Fibroblast of skin of scalp (primary cell): Measurements from ENCODE around the gene CLINT1.
A peak's percentile ranks its signal among the peaks of the same experiment; 100 is the strongest.

Experiments used
- DNase-seq: peaks from one replicate; pipeline ENCODE4 v3.0.0-alpha.2; 2013

CLINT1 gene

DNA sequence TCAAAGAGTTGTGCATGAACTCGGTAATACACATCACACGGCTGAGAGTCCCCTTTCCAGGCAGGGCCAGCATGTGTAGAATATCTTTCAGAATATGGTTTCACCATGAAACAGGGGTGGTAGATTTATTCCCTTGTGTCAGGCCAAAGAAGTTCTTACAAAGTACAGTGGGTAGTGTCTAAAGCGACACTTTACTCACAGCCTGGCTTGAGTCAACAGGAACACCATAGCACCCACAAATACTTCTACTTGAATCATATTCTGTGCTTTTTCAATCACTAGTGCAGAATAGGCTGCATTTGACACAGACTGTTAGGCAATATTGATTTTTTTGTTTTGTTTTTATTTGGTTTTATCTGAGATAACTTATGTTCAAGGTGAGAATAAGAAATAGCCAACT is 102.8 kb downstream of the CLINT1 start:
- DNase-seq: no peak

DNA sequence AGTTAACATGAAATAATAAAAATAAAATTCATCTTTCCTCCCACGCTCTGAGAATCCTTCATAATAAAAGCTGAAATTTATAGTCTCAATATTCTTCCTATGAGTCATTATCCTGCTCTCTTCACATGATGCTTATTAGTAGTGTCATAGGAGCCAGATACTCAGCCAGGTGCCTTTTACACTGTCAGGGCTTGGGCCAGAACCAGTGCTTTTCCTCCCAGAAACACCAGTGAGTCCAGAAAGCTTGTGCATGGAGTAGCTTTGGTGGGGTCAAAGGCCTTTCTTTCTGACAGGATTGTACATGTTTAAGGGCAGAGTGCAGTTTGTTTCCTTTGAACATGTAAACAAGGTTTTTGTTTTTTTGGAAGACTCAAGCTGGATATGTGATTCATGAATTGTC is 108.6 kb downstream of the CLINT1 start:
- DNase-seq: peak; percentile 54

DNA sequence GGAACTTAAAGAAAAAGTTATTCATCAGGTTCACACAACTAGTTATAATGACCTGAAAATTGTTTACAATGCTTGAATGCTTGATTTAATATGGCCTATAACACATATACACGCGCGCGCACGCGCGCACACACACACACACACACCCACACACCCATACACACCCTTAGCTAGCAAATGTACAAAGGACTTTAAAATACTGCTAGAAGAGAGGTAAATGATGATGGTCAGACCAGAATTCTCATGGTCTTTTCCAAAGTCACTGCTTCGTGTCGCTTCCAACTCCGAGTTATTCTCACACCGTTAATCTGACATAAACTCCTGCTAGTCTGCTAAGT is 109.5 kb downstream of the CLINT1 start:
- no peak for DNase-seq

DNA sequence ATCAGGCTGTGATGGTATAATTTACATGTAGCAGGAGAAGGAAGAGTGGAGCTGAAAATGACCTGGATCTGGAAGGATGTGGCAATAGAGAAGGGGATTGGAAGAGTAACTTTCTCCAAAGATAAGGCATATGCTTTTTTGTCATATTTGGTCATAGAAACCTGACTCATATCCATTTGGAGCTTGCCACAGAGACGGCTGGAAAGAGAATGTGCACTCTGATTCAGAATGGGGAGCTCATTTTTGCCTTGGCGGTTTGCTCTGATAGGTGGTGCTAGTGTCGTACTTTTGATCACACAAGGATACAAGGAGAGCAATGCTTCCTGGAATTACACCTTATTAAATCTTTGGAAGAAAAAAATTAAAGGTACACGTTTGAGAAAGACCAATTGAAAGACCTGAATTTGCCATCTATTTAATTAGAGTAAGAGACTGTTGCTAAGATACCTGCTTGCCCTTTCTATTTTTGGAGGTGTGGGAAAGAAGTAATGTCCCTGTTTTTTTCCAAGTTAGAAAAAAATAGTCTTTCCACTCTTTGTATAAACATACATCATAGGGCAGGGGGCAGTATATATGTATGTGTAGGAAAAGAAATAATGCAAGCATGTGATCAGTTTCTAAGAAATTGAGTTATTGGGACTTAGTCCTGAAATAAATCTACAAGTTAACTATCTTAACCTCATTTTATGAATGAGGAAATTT is 110.0 kb downstream of the CLINT1 start:
- peak; percentile 83 for DNase-seq

DNA sequence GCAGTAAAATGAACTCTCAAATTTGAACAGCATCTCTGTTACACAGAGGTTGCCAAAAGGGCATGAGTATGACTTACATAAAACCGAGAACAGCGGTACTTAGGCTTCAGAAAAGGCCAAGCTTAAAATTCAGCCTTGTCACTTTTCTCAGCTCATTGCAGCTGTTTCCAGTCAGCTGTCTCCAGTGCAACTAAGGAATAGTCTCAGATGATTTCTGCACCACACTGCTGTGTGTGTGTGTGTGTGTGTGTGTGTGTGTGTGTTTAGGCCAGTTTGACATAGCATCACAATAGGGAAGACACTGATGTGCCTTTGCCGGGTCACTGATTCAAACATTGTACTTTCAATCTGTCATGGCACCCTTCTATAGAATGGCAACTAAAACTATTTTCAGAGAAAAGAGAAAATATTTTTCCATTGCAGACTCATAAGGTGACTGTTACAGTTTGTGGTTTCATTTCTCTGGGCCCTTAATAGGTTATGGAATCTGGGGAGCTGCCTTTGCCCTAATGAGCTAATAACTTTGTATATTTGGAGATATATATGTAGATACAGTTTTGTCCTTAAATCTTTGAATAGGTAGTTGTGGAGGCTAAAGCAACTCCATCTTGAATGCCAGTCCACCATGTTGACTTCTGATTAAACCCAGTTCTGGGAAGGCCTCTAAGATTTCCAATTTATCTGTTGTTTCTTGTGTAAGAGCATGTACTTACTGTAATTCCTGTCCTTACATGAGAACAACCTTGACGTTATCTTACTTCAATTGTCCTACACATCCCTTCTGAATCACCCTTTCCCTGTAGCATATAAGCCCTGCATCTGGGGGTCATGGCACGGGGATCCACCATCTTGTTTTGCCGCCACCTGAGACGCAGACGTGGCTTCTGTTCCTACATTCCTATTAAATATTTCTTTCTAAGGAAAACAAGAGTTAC is 110.9 kb downstream of the CLINT1 start:
- DNase-seq: peak; percentile 43

DNA sequence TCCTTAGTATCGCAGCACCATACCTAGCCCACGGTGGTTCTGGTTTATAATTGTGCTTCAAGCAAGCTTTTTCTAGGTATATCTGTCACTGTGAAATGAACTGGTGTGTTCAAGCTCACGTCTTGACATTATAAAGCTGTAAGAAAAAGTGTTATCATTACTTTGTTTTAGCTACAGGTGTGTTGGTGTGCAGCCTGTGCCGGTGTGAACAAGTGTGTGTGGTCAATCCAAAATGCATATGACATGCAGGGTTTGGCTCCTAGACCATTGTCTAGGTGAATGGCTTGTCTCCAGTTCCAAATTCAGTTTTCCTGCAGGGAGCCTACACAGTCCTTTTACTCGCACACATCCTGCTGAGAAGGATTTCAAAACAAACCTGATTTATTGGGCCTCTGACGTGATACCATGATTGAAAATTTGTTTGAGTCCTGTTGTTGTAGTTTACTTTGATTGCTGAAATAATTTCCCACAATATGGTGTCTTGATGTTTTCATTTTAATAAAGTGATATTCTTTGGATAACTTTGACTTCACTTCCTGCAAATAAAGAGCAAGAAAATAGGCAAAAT is 111.7 kb downstream of the CLINT1 start:
- no peak for DNase-seq

DNA sequence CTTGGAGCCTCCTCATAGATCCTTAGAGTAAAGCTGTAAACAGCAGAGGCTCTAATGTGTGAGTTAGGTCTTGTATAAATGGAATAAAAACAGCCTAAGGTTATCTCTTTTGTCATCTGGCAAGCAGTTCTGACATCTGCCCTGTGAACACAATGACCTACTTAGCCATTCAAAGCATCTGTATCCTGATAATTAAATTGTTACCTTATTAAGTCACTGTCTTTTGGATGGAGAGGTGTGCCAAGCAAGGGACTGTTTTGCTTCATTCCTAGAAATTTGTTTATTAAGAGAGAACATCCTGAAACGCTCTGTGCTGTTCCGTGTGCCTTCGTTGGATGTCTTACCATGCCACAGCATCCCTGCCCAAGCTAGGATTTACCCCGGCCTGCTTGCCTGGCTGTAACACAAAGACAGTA is 113.9 kb downstream of the CLINT1 start:
- no peak for DNase-seq

DNA sequence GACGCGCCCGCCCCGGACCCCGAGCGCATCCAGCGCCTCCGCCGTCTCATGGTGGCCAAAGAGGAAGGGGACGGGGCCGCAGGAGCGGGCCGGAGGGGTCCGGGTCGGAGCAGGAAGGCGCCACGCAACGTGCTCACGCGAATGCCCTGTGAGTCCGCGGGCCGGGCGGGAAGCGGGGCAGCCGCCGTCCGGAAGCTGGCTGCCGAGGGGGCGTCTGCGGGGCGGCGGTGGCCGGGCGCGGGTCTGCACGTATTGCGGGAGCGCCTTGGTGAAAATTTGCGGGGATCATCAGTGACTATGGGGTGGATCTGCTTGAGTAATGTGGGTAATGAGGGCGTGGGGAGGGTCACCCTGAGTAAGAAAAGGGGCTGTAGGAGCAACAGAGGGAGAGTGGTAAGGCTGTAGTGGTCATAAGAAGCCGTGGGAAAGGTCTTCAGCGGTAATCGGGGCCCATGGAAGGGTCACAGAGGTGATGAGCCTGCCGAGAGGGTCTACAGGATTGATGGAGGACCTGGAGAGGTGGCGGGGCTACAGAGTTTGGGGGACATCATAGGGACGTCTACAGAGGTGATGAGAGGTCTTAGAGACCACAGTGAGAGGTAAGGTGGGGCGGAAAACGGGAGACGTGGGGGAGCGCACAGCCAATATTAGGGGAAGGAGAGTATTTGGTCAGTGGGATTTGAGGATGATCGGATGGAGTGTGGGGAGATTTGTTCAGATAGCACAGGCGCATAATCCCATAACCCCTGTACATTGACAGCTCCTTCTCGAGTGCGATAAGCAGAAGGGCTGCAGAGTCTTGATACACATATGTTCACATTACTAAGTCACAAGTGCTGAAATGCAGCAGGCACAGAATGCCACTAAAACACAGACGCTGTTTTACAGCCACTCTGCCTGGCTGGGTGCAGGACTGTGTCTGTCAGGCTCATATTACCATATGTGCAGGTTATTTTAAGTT is 114.6 kb downstream of the CLINT1 start:
- no peak for DNase-seq

DNA sequence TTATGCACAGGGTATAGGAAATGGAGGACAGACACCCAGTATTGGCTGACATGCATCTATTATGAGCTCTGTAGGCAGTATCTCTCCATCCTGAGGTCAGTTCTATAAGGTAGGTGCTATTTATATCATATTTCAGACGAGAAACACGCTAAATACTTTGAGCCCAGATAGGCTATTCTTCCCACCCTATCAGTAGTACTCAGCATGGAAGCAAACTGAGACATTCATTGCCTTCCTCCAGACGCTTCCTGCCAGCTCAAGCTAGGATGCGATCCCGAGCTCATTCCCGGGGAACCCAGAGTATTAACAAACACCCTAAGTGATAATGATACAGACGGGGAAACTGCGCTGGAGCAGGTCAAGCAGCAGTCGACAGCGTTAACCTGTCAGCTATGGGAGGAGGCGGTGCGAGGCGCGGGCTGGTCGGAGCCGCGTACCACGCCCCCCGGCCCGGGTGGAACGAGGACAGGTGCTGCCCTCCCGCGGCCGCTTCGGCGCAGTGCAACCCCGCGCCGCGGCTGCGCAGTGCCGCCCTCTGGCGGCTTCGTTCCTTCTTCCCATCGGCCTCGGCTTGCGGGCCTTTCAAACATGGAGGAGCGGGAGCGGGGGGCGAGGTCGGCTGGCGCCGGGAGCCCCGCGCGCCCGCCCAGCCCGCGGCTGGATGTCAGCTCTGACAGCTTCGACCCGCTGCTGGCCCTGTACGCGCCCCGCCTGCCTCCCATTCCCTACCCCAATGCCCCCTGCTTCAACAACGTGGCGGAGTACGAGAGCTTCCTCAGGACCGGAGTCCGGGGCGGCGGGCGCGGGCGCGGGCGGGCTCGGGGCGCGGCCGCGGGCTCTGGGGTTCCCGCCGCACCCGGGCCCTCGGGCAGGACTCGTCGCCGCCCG is 115.5 kb downstream of the CLINT1 start, which contains the start of gene LSM11:
LSM11 (plus strand) TSS at position 550 of the 888 bp plus-strand sequence; CDS start at position 589, 39 bp downstream.
- DNase-seq: peak; percentile 80

DNA sequence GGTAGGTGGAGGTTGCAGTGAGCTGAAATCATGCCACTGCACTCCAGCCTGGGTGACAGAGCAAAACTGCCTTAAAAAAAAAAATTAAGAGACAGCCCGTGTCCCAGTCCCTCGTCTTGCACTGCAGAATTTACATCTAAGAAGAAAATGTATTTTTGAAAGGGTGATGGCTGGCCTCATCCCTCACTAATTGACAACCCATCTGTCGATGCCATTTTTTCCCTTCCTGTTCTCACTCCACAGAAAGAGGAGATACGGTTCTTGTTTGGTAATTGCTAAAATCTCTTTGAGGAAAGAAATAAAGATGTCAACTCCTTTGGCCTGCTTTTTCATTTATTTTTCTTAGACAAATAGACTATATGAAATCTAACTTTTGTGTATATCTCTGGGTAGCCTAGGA is 117.8 kb downstream of the CLINT1 start:
- DNase-seq: no peak

DNA sequence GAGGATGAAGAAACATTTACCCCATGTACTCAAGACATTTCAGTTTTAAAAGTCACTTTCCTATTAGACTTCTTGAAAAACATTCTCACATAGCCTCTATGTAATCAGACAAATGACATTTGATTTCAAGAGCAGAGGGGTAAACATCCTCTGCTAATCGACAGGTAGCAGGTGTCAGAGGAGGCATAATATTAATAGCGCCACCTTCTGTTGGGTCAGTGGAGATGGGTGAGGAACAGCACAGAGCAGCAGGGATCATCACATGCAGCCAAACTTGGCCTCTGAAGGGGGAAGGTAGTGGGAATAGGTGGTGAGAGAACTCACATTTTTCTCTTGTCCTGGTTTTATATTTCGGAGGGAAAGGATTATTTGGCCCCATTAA is 118.7 kb downstream of the CLINT1 start:
- DNase-seq: peak; percentile 13

DNA sequence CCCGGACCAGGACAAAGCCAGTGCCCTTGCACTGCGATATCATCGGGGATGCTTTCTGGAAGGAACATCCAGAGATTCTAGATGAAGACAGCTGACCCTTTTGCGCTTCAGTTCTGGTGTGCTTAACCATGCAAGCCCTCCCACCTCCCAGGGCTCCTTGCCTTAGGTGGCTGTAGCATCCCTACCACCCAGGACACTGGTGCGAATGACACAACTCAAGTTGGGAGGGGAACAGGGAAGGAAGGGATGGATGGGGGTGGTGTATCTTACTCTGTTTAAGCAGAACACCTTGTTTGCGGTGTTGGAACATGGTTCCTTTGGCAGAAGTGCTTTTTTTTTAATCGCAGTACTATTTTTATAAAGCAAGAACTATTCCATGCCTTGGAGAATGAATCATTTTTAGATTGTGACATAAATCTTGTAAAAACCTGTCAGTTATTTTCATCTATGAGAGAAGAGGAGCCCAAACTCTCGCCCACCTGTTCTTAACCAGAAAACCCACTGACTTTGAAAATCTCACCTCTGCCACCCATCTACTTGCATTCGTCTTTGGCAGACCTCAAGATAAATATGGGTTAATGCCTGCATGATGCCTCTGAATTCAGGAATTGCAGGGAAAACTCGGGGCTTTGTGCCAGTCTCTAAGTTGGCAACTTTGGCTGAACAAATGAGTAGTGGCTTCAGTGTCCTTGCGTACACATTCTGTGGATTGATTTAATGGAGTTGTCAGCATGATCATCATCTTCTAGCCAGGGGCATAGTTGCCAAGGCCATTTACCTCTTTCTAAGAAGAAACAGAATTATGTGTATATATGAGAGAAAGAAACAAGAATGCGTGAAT is 119.3 kb downstream of the CLINT1 start:
- no peak for DNase-seq

DNA sequence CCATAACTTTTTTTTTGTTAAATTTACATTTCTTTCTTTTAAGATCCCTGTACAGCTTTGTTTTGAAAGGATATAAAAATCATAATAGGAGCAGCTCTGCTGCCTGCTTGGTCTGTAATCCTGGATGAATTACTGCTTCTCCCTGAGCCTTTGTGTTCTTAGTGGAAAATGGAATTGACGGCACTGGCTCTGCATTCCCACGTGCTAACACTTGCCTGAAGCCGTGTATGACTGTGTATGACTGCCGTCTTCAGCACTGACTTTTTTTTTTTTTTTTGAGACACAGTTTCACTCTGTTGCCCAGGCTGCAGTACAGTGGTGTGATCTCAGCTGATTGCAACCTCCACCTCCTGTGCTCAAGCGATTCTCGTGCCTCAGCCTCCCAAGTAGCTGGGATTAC is 123.0 kb downstream of the CLINT1 start:
- DNase-seq: no peak
